Glomerular visceral epithelial cell (primary cell): Measurements from ENCODE around the gene NAP1L2.
"Not testable (repeated sequence)": the region's sequence is repeated elsewhere in the genome, so short reads cannot be mapped to it uniquely, and the experiment has no call there.

Source experiments
- DNase-seq: peaks from one replicate; pipeline ENCODE4 v3.0.0-alpha.2; 2016; ENCODE audit errors: extremely low spot score

NAP1L2 gene

GRCh38 chrX:73214426-73215094 is at the start of gene NAP1L2:
Gene NAP1L2, minus strand, starts transcription at chrX:73214851. Its CDS starts 359 bp downstream, at chrX:73214492.
- peak; percentile 0 for DNase-seq

GRCh38 chrX:73262991-73263390 is 48.3 kb upstream of the NAP1L2 start:
- no peak for DNase-seq

- no peak for DNase-seq
Observed at GRCh38 chrX:73239242-73239641, 24.6 kb upstream of the NAP1L2 start.

- DNase-seq: no peak
Observed at GRCh38 chrX:73217621-73218020, 3.0 kb upstream of the NAP1L2 start.

- DNase-seq: no peak
Observed at GRCh38 chrX:73215246-73215645, 595 bp upstream of the NAP1L2 start.

- DNase-seq: no peak
Observed at GRCh38 chrX:73213734-73214425, 771 bp downstream of the NAP1L2 start.

GRCh38 chrX:73206366-73206765 is 8.3 kb downstream of the NAP1L2 start:
- no peak for DNase-seq

- no peak for DNase-seq
Observed at GRCh38 chrX:73182502-73183114, 32.0 kb downstream of the NAP1L2 start.

GRCh38 chrX:73168945-73169344 is 45.7 kb downstream of the NAP1L2 start:
- DNase-seq: not testable (repeated sequence)
